Activated naive CD4-positive, alpha-beta T cell (primary cell): ENCODE data around the gene KRT40.
"Not testable (repeated sequence)": the region's sequence is repeated elsewhere in the genome, so short reads cannot be mapped to it uniquely, and the experiment has no call there.

Experiments used
- DNase-seq, 4 experiments: peaks; one replicate each; lab custom pipeline; 2025; lab: John Stamatoyannopoulos, UW

The KRT40 gene

GRCh38 chr17:40984226-40984625, at the start of gene KRT40:
TSS of gene KRT40 (minus strand) at chr17:40984326. CDS start at chr17:40984273, 53 bp downstream.
- DNase-seq, result no peak

GRCh38 chr17:41029633-41030245, 45.6 kb upstream of the KRT40 start, which contains the start of gene KRTAP1-4:
TSS of gene KRTAP1-4 (minus strand) at chr17:41030195. CDS start at chr17:41030078, 117 bp downstream.
- DNase-seq, result no peak

- no peak for DNase-seq
Measured at GRCh38 chr17:41026715-41027471, 42.8 kb upstream of the KRT40 start, which contains the start of gene KRTAP1-5. TSS of gene KRTAP1-5 (minus strand) at chr17:41027208. CDS start at chr17:41027155, 53 bp downstream.

GRCh38 chr17:41024697-41025096, 40.6 kb upstream of the KRT40 start:
- no peak for DNase-seq

DNA sequence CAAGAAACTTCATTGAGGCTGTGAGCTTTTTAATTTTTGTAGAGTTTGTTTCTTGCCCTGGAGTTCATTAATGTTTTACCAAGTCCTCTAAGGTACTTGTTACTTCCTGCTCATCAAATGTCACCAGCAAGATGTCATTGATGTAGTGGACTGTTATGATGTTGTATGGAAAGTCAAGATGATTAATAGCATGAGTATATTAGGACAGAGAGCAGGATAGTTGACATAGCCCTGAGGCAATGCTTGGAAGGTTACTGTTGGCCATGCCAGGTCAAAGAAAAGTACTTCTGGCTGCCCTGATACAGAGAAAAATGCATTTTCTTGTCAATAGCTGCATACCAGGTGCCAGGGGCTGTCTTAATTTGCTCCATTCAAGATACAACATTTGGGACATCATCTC, 36.2 kb upstream of the KRT40 start:
- no peak for DNase-seq

- DNase-seq, result no peak
Measured at GRCh38 chr17:41019415-41019814, 35.3 kb upstream of the KRT40 start.

- DNase-seq, result no peak
Measured at GRCh38 chr17:41018541-41018940, 34.4 kb upstream of the KRT40 start.

DNA sequence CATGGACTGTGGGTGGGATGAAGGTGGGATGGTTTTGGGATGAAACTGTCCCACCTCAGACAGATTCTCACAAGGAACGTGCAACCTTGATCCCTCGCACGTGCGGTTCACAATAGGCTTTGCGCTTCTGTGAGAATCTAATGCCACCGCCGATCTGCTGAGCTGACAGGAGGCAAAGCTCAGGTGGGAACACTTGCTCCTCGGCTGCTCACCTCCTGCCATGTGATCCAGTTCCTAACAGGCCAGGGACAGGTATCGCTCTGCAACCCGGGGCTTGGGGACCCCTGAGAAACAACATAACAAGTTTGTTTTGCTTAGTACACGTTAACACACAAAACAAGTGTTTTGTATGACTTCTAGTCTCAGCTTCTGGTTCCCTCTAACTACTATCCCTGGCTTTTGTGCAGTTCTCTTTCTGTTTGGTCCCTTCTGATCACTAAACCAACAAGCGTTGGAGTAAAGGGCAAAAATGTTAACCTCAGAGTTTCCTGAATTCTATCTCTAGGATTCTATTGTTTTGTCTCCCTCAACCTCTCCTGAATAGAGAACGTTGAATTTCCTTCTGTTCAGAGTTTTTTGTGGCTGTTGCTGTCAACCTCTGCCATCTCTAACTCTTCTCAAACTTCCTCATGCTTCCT, 32.6 kb upstream of the KRT40 start:
- no peak for DNase-seq

DNA sequence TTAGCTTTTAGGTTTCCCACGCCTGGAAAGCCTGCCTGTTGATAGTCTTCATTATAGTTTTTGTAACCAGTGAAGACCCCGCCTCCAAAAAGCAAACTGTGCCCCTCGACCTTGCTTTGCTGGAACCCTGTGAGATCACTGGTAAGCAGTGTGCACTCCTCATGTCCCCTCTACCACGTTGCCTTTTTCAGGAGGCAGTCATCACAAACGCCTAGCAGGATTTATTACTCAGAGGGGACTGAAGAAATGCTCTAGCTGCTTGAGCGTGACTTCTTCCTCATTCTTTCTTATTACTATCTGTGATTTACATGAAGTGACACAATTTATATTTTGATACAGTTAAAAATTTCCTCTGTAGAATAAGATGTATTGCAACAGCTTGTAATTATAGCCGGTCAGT, 31.3 kb upstream of the KRT40 start:
- no peak for DNase-seq

DNA sequence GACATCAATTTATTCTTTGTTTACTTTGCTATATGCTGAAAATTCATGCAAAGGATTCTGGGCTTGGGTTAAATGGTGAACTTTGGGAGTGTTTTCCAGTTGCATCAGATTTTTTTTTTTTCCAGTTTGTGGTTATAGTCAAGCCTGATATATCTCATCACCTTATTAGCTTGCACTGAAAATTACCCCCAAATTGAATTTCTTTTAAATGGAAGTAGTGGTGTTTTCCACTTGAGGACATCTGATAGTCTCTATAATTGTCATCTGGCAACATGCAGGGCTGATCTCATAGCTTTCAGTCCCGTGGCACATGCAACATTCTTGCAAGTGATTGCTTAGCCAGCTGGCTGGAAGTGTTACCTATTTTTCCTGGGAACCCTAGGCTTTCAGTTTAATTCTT, 29.5 kb upstream of the KRT40 start:
- no peak for DNase-seq

DNA sequence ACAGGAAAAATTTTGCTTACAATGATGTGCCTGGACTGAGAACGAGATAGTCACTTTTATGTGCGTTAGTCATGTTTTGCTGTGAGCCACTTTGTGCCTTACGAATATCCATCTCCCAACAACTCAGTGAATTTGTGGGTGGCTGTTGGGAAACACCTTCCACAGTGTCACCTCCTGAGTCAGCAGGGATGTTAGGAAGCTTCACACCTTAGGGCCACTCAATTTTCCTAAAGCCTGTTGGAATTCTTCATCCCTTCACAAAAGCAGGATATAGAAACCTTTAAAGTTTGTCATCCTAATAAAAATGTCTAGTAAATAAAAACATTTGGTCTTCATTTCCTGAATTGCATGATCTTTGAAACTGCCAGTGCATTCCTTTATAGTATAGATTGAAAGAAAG, 29.1 kb upstream of the KRT40 start:
- DNase-seq, result no peak

- DNase-seq, result no peak
Measured at GRCh38 chr17:41012326-41013120, 28.4 kb upstream of the KRT40 start.

GRCh38 chr17:41010441-41010840, 26.3 kb upstream of the KRT40 start:
- no peak for DNase-seq

GRCh38 chr17:41009936-41010335, 25.8 kb upstream of the KRT40 start:
- DNase-seq, result no peak

- no peak for DNase-seq
Measured at GRCh38 chr17:41009301-41009760, 25.2 kb upstream of the KRT40 start.

- DNase-seq, result no peak
Measured at GRCh38 chr17:41008811-41009210, 24.7 kb upstream of the KRT40 start, which contains the start of gene KRTAP3-1. TSS of gene KRTAP3-1 (minus strand) at chr17:41009128. CDS start at chr17:41009074, 54 bp downstream.

GRCh38 chr17:41004397-41004796, 20.3 kb upstream of the KRT40 start:
- no peak for DNase-seq

DNA sequence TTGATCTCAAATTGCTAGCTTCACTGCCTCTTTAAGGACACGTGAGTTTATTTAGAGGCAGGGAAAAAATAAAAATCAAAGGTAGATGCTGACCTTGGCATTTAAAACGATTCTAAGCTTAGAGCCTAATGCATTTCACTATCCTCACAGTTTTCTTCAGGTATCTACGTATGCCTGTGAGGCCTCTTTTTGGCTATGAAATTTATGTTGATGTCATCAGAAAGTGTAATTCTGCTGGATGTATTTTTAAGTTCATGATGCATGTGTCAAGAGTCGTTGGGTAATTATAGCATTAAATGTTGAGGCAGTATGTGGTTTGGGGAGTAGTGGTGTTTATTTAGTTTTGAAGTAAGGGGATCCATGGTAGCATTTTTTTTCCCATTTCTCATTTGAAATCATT, 19.8 kb upstream of the KRT40 start:
- DNase-seq, result no peak

- no peak for DNase-seq
Measured at GRCh38 chr17:41002814-41003213, 18.7 kb upstream of the KRT40 start.

DNA sequence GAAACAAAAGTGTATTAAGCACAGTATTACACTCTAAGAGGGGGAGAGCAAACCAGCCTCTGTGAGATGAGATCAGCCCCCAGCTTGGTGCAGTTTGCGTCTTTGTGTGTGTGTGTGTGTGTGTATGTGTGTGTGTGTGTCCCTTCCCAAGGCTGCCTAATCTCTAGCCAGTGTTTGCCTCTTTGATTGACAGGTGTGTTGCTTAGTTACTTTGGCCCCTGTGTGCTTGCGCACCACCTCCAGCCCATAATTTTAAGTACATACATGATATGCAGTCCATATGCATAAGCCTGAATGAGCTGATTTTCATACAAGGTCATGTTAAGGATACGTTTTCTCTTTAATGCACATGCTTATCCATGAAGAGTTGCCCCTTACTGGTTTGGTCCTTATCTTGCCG, 17.7 kb upstream of the KRT40 start:
- no peak for DNase-seq

- not testable (repeated sequence) for DNase-seq
Measured at GRCh38 chr17:40999563-40999962, 15.4 kb upstream of the KRT40 start, which contains the start of gene KRTAP3-2. TSS of gene KRTAP3-2 (minus strand) at chr17:40999906. CDS start at chr17:40999853, 53 bp downstream.

- no peak for DNase-seq
Measured at GRCh38 chr17:40997361-40997760, 13.2 kb upstream of the KRT40 start.
